D721Med (cell line): ENCODE data around the gene PYY.
"Not testable (repeated sequence)": the region's sequence is repeated elsewhere in the genome, so short reads cannot be mapped to it uniquely, and the experiment has no call there.

Experiments used
- DNase-seq: peaks from one replicate; pipeline ENCODE4 v3.0.0; 2011; ENCODE audit warnings: low spot score; ENCODE audit not compliant: insufficient read length
- FAIRE-seq: peaks from 2 replicates; lab custom pipeline; 2011; peaks lifted over from hg19 to GRCh38; lab: Jason Lieb, UNC
- TF ChIP-seq, protein P1 (sequence below): IDR thresholded peaks from 2 replicates; pipeline ENCODE4 v1.5.1; 2012; ENCODE audit warnings: mild to moderate bottlenecking, control low read depth; ENCODE audit not compliant: insufficient read depth; ENCODE audit errors: missing control alignments

The PYY gene

DNA sequence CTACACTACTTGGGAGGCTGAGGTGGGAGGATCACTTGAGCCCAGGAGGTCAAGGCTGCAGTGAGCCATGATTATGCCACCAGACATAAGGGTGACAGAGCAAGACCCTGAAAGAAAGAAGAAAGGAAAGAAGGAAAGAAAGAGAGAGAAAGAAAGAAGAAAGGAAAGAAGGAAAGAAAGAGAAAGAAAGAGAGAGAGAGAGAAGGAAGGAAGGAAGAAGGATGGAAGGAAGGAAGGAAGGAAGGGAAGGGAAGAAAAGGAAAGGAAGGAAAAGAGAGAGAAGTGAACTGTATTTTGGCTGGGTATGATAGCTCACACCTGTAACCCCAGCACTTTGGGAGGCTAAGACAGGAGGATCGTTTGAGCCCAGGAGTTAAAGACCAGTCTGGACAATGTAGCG lies 24.3 kb upstream of the PYY start:
- TF ChIP-seq, protein P1, sequence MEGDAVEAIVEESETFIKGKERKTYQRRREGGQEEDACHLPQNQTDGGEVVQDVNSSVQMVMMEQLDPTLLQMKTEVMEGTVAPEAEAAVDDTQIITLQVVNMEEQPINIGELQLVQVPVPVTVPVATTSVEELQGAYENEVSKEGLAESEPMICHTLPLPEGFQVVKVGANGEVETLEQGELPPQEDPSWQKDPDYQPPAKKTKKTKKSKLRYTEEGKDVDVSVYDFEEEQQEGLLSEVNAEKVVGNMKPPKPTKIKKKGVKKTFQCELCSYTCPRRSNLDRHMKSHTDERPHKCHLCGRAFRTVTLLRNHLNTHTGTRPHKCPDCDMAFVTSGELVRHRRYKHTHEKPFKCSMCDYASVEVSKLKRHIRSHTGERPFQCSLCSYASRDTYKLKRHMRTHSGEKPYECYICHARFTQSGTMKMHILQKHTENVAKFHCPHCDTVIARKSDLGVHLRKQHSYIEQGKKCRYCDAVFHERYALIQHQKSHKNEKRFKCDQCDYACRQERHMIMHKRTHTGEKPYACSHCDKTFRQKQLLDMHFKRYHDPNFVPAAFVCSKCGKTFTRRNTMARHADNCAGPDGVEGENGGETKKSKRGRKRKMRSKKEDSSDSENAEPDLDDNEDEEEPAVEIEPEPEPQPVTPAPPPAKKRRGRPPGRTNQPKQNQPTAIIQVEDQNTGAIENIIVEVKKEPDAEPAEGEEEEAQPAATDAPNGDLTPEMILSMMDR, result no peak
- FAIRE-seq, result no peak
- DNase-seq, result no peak

GRCh38 chr17:43976963-43977837 lies 23.5 kb upstream of the PYY start:
- DNase-seq, result no peak
- FAIRE-seq, result no peak
- TF ChIP-seq, protein P1, result no peak

DNA sequence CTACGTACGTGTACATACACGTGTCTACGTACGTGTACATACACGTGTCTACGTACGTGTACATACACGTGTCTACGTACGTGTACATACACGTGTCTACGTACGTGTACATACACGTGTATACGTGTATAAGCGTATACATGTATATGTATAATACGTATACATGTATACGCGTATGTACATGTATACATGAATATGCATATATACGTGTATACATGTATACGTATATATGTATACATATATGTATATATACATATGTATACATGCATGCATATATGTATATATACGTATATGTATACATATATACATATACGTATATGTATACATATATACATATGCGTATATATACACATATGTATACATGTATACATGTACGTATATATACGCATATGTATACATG lies 22.2 kb upstream of the PYY start:
- DNase-seq (no peak), FAIRE-seq (no peak)
- TF ChIP-seq, protein P1, result no peak

GRCh38 chr17:43974382-43975266 lies 20.9 kb upstream of the PYY start:
- TF ChIP-seq, protein P1, result no peak
- DNase-seq (no peak), FAIRE-seq (no peak)

DNA sequence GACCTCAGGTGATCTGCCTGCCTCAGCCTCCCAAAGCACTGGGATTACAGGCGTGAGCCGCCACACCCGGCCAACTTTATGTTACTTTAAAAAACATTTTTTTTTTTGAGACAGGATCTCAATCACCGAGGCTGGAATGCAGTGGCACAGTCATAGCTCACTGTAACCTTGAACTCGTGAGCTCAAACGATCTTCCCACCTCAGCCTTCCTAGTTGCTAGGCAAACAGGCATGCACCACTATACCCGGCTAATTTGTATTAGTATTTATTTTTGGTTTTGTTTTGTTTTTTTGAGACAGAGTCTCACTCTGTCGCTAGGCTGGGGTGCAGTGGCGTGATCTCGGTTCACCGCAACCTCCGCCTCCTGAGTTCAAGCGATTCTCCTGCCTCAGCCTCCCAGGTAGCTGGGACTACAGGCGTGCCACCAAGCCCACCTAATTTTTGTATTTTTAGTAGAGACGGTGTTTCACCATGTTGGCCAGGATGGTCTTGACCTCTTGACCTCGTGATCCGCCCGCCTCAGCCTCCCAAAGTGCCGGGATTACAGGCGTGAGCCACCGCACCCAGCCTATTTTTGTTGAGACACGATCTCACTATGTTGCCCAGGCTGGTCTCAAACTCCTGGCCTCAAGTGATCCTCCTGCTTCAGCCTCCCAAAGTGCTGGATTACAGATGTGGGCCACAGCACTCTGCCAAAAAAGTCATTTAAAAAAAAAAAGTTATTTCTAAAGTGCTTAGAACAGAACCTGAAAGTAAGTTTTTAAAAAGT lies 18.9 kb upstream of the PYY start:
- not testable (repeated sequence) for DNase-seq, FAIRE-seq

GRCh38 chr17:43971436-43971835 lies 17.7 kb upstream of the PYY start:
- FAIRE-seq, DNase-seq: not testable (repeated sequence)

DNA sequence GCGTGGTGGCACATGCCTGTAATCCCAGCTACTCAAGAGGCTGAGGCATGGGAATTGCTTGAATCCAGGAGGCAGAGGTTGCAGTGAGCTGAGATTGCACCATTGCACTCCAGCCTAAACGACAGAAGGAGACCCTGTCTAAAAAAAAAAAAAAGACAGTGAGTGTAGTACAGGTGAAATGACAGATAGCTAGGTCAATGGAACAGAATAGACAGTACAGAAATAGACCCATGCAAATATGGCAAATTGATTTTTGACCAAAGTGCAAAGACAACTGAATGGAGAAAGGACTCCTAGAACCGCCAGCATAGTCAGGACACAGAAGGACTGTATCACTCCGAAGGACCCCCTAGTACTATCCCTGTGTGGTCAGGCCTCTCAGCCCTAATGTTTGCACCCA lies 16.6 kb upstream of the PYY start:
- TF ChIP-seq, protein P1, result no peak
- no peak for DNase-seq
- FAIRE-seq, result no peak
